Measurements from ENCODE around the gene PLAC8. TPM values are rescaled to one million over a fixed set of nuclear protein-coding genes. Genes with fewer than 3 reads are reported as not detected.

The PLAC8 gene
- total and polyA plus RNA-seq, 2 of the 13 experiments (the other 11 are each of a cell fraction or from before 2014, with no cell fraction given): 3.0 to 174 TPM

GRCh38 chr4:83071116-83071515, 43.4 kb downstream of the PLAC8 start:
- ChIA-PET CTCF (ENCODE audit: low intra/inter-chr PET ratio, low total read pairs) (no interaction called here), POLR2A (no interaction called here)
- Histone ChIP-seq H3K27ac (ENCODE audit: extremely low read length, insufficient read depth, low read length) (no peak overlapping the region), H3K4me3 (replicated peaks in 1 of 3; ENCODE audit: insufficient read depth in 1 of 3, low read depth in 2 of 3, low read length in 3 of 3) (no peak overlapping the region), H3K36me3 (replicated peaks in 1 of 2; ENCODE audit: control insufficient read depth in 1 of 2, insufficient read depth in 2 of 2, low read length in 2 of 2) (peaks cover 9 to 34% of the 10 kb centered on the region in 2 experiments), H3K4me1 (ENCODE audit: insufficient read depth, low read length) (no peaks in the 10 kb centered on the region), H3K9me3 (ENCODE audit: low read length) (no peaks in the 10 kb centered on the region), H2AFZ (ENCODE audit: low read length) (no peak overlapping the region), H3K9ac (ENCODE audit: insufficient read depth, low read depth, low read length) (no peak overlapping the region), H3K27me3 (ENCODE audit: control insufficient read depth in 1 of 2, insufficient read depth in 2 of 2, low read length in 2 of 2) (no peaks in the 10 kb centered on the region), H4K20me1 (ENCODE audit: insufficient read depth, low read length) (no peaks in the 10 kb centered on the region), H3K79me2 (ENCODE audit: insufficient read depth, low read length) (no peaks in the 10 kb centered on the region), H3K4me2 (ENCODE audit: low read depth, low read length) (no peak overlapping the region)
- DNase-seq (ENCODE audit: low spot score): no peak
- no TSS peak for BruUV-seq (replicated peaks)
- in situ Hi-C loops (cut with HindIII; ENCODE audit: extremely low pct_ligation_motif_present, low pct_unique_long_range_greater_than_20kb) (loop anchor here (10.0 kb wide), 1 partner anchor 184 kb away; no protein-coding TSS in a partner anchor), intact Hi-C loops (cut with micrococcal nuclease; ENCODE audit: unreplicated experiment) (no loop called here)
- 97% methylated on average over 1 of the region's 1 CpG for WGBS (ENCODE audit: low lambda C conversion rate)
- ATAC-seq: no peak
- no peak for FAIRE-seq
- TF ChIP-seq ZNF510 (CRISPR knock-in tag; IDR thresholded peaks at IDR 0.05; ENCODE audit: low read depth): no peak
- no peak for TF ChIP-seq ZNF142 (CRISPR knock-in tag; IDR thresholded peaks at IDR 0.05)
- TF ChIP-seq ZBTB26 (CRISPR knock-in tag; IDR thresholded peaks at IDR 0.05; ENCODE audit: borderline replicate concordance): no peak
- no peak for TF ChIP-seq ZNF878 (CRISPR knock-in tag; IDR thresholded peaks at IDR 0.05)
- no peak for TF ChIP-seq ZNF343 (CRISPR knock-in tag; IDR thresholded peaks at IDR 0.05)
- no peak for TF ChIP-seq ZNF547 (CRISPR knock-in tag; IDR thresholded peaks at IDR 0.05)
- no peak for TF ChIP-seq ZNF572 (CRISPR knock-in tag; IDR thresholded peaks at IDR 0.05)
- TF ChIP-seq HMG20B (CRISPR knock-in tag; conservative IDR thresholded peaks at IDR 0.05): no peak
- TF ChIP-seq KDM1A (CRISPR knock-in tag; IDR thresholded peaks at IDR 0.05): no peak

Measured in HepG2 (cell line).